T-cell (primary cell): ENCODE data around the gene KDM5B. TPM values are rescaled to one million over a fixed set of nuclear protein-coding genes. Genes with fewer than 3 reads are reported as not detected.

Experiments used
- ATAC-seq, 4 experiments: fragments of 200-7000 bp in 3 of 4; fragments of 150-1000 bp in 1 of 4; cut with Tn5 transposase; replicated peaks in 1 of 4; 1 replicate in 3 of 4; 2 replicates in 1 of 4; pipeline ENCODE4 v1.10.0; 2021; ENCODE audit warnings: moderate library complexity in 3 of 4, mild to moderate bottlenecking in 2 of 4, moderate number of reproducible peaks in 1 of 4
- CTCF ChIA-PET, 2 donors: fragments of 300-600 bp; sonication (Branson Sonifier 250); formaldehyde crosslinking; loops; one replicate each; lab custom pipeline; 2022; ENCODE audit warnings: antibody characterized with exemption in 2 of 2; lab: Charles Lee
- POLR2A ChIA-PET, 2 donors: fragments of 300-600 bp; sonication (Branson Sonifier 250); formaldehyde crosslinking; loops; one replicate each; lab custom pipeline; 2022; ENCODE audit warnings: antibody characterized with exemption in 2 of 2; lab: Charles Lee
- DNase-seq, 35 experiments: peaks; one replicate each; pipeline versions ENCODE4 v3.0.0 to v3.0.0-alpha.2; 2013 to 2023
- H3K27ac ChIP-seq: one replicate; pipeline ENCODE4 v1.5.1; 2013; ENCODE audit warnings: low read length
- H3K27me3 ChIP-seq, 2 experiments: replicated peaks in 1 of 2; 1 replicate in 1 of 2; 2 replicates in 1 of 2; pipeline versions ENCODE4 v1.6.1 to v1.7.0; 2013; ENCODE audit warnings: low read length in 1 of 2, mixed read lengths in 1 of 2; ENCODE audit not compliant: control insufficient read depth in 2 of 2, insufficient read depth in 2 of 2; ENCODE audit errors: extremely low read depth in 1 of 2
- H3K36me3 ChIP-seq, 2 donors: 1 replicate in 1 of 2; 2 replicates in 1 of 2; pipeline versions ENCODE4 v1.6.1 to v1.7.0; 2013; ENCODE audit warnings: low read length in 1 of 2; ENCODE audit not compliant: control insufficient read depth in 2 of 2, insufficient read depth in 1 of 2; ENCODE audit errors: extremely low read depth in 1 of 2
- H3K4me1 ChIP-seq, 2 experiments: 1 replicate in 1 of 2; 2 replicates in 1 of 2; pipeline versions ENCODE4 v1.6.1 to v1.7.0; 2013; ENCODE audit warnings: low read length in 2 of 2, mixed read lengths in 1 of 2; ENCODE audit not compliant: insufficient read depth in 2 of 2, control insufficient read depth in 1 of 2; ENCODE audit errors: extremely low read depth in 1 of 2
- H3K4me3 ChIP-seq, 2 donors: 1 replicate in 1 of 2; 2 replicates in 1 of 2; pipeline versions ENCODE4 v1.5.1 to v1.7.0; 2013; ENCODE audit warnings: mild to moderate bottlenecking in 2 of 2, low read length in 1 of 2, moderate library complexity in 1 of 2; ENCODE audit not compliant: control insufficient read depth in 1 of 2; ENCODE audit errors: extremely low read depth in 1 of 2
- H3K9me3 ChIP-seq: 2 replicates; pipeline ENCODE4 v1.7.0; 2013
- H3K27ac Mint-ChIP-seq, 2 donors: one replicate each; pipeline ENCODE4 v1.8.0; 2020 to 2021; ENCODE audit warnings: mild to moderate bottlenecking in 2 of 2, mixed read lengths in 2 of 2
- H3K27me3 Mint-ChIP-seq, 2 donors: one replicate each; pipeline ENCODE4 v1.8.0; 2021 to 2022; ENCODE audit warnings: mixed read lengths in 2 of 2
- H3K36me3 Mint-ChIP-seq: one replicate; pipeline ENCODE4 v1.8.0; 2021; ENCODE audit warnings: mixed read lengths
- H3K4me1 Mint-ChIP-seq, 3 donors: one replicate each; pipeline ENCODE4 v1.8.0; 2020 to 2022; ENCODE audit warnings: mixed read lengths in 3 of 3, mild to moderate bottlenecking in 1 of 3
- H3K4me3 Mint-ChIP-seq, 3 donors: one replicate each; pipeline ENCODE4 v1.8.0; 2020 to 2022; ENCODE audit warnings: mild to moderate bottlenecking in 3 of 3, mixed read lengths in 3 of 3, moderate library complexity in 3 of 3
- H3K9me3 Mint-ChIP-seq, 3 donors: one replicate each; pipeline ENCODE4 v1.8.0; 2020 to 2022; ENCODE audit warnings: mixed read lengths in 3 of 3
- WGBS: methylation state at CpG from one replicate; pipeline ENCODE4 v1.1.5; 2013; ENCODE audit warnings: missing lambda C conversion rate; ENCODE audit not compliant: insufficient coverage; 5-methylcytosine and 5-hydroxymethylcytosine counted together
- total RNA-seq, 35 experiments: library from RNA in 6 of 35; stranded (reverse) in 6 of 35; fragments of 120-200 nt in 1 of 35; gene quantifications; one replicate each; pipeline versions ENCODE4 v1.2.1 to v1.2.4 and lab custom pipeline; 2013 to 2026

KDM5B gene
- total RNA-seq (10 to 100 TPM; 46.3 to 71.7 (median 56.5) TPM), total RNA-seq (lab: John Stamatoyannopoulos, UW) (47.8 to 250 (median 98.5) reads per million in 29 experiments)
- 51.2 TPM for total RNA-seq (2013)

- Mint-ChIP-seq H3K4me3 (peak within 1 kb of the TSS; percentile 76 to 84 (median 80)), H3K9me3 (no peaks in the 10 kb centered on the region), H3K4me1 (peaks cover 53 to 56% (median 54%) of the 10 kb centered on the region in 3 donors), H3K27me3 (no peaks in the 10 kb centered on the region), H3K36me3 (no peaks in the 10 kb centered on the region), H3K27ac (peak within 1 kb of the TSS; percentile 66 to 70)
- WGBS: under 1% methylated on average over 56 of the region's 84 CpGs
- ChIA-PET POLR2A (interaction anchor here (0.6 to 0.7 kb wide), 2 partner anchors 28 to 864 kb away, joined by 3 read pairs; no protein-coding TSS in a partner anchor), CTCF (interaction anchor here in 1 of 2 donors (0.6 kb wide), 1 partner anchor 89 kb away, joined by 4 read pairs; no protein-coding TSS in a partner anchor)
- H3K27ac ChIP-seq: no peak within 1 kb of the TSS
- no peaks in the 10 kb centered on the region for H3K9me3 ChIP-seq
- no peaks in the 10 kb centered on the region for H3K36me3 ChIP-seq
- peak within 1 kb of the TSS; percentile 70 to 84 for H3K4me3 ChIP-seq
- ATAC-seq (peak; percentile 46 to 70 (median 66)), DNase-seq (peak; percentile 19 to 73 (median 43))
- peaks cover 0 to 13% of the 10 kb centered on the region in 2 experiments for H3K27me3 ChIP-seq
- H3K4me1 ChIP-seq: peaks cover 25 to 30% of the 10 kb centered on the region in 2 experiments
Measured at GRCh38 chr1:202807926-202808757, at the start of gene KDM5B. Gene KDM5B, minus strand, starts transcription at chr1:202808421. Its CDS starts 116 bp downstream, at chr1:202808305.

- Mint-ChIP-seq H3K4me1 (peaks cover 12 to 20% (median 18%) of the 10 kb centered on the region in 3 donors), H3K36me3 (no peaks in the 10 kb centered on the region), H3K27me3 (peaks cover 15 to 24% of the 10 kb centered on the region in 2 donors), H3K27ac (no peak overlapping the region), H3K9me3 (no peaks in the 10 kb centered on the region), H3K4me3 (no peak overlapping the region)
- CTCF ChIA-PET: no interaction called here
- 0% methylated on average over 1 of the region's 4 CpGs for WGBS
- peaks cover 4 to 16% of the 10 kb centered on the region in 2 experiments for H3K4me1 ChIP-seq
- H3K27ac ChIP-seq: no peak overlapping the region
- DNase-seq (no peak), ATAC-seq (no peak)
- H3K4me3 ChIP-seq: no peak overlapping the region
- H3K27me3 ChIP-seq: peaks cover 0 to 30% of the 10 kb centered on the region in 2 experiments
- POLR2A ChIA-PET: interaction anchor here in 1 of 2 donors (0.6 kb wide), 1 partner anchor 17 kb away, joined by 4 read pairs; no protein-coding TSS in a partner anchor
- no peaks in the 10 kb centered on the region for H3K9me3 ChIP-seq
- H3K36me3 ChIP-seq: no peaks in the 10 kb centered on the region
Measured at GRCh38 chr1:202857136-202857610, 49.0 kb upstream of the KDM5B start.

- CTCF ChIA-PET: no interaction called here
Measured at GRCh38 chr1:202856014-202856413, 47.8 kb upstream of the KDM5B start.

GRCh38 chr1:202854787-202855186, 46.6 kb upstream of the KDM5B start:
- no peak for ATAC-seq

More at GRCh38 chr1:202856014-202856413, 47.8 kb upstream of the KDM5B start:
- Mint-ChIP-seq H3K9me3 (no peaks in the 10 kb centered on the region), H3K4me3 (no peak overlapping the region), H3K27ac (no peak overlapping the region), H3K27me3 (peaks cover 4 to 14% of the 10 kb centered on the region in 2 donors), H3K4me1 (peaks cover 4 to 9% (median 7%) of the 10 kb centered on the region in 3 donors), H3K36me3 (no peaks in the 10 kb centered on the region)
- Histone ChIP-seq H3K4me3 (no peak overlapping the region), H3K36me3 (no peaks in the 10 kb centered on the region), H3K4me1 (peaks cover 0 to 5% of the 10 kb centered on the region in 2 experiments), H3K27me3 (peaks cover 0 to 19% of the 10 kb centered on the region in 2 experiments), H3K9me3 (no peaks in the 10 kb centered on the region), H3K27ac (no peak overlapping the region)
- ATAC-seq: no peak
- POLR2A ChIA-PET: no interaction called here
- DNase-seq: no peak
- WGBS: 100% methylated on average over 1 of the region's 2 CpGs

GRCh38 chr1:202852163-202852904, 44.1 kb upstream of the KDM5B start:
- POLR2A ChIA-PET: no interaction called here
- H3K4me3 ChIP-seq: no peak overlapping the region
- H3K36me3 ChIP-seq: no peaks in the 10 kb centered on the region
- H3K9me3 ChIP-seq: no peaks in the 10 kb centered on the region
- no peak overlapping the region for H3K27ac ChIP-seq
- H3K27me3 Mint-ChIP-seq: no peaks in the 10 kb centered on the region
- no peaks in the 10 kb centered on the region for H3K4me1 Mint-ChIP-seq
- WGBS: 65% methylated on average over 14 of the region's 15 CpGs
- no peak overlapping the region for H3K27ac Mint-ChIP-seq
- CTCF ChIA-PET: interaction anchor here in 1 of 2 donors (1.5 kb wide), 1 partner anchor 90 kb away, joined by 5 read pairs; no protein-coding TSS in a partner anchor
- no peak overlapping the region for H3K4me3 Mint-ChIP-seq
- no peaks in the 10 kb centered on the region for H3K9me3 Mint-ChIP-seq
- DNase-seq (peak in 11 of 35 experiments; percentile 5 to 53 (median 14)), ATAC-seq (peak in 3 of 4 experiments; percentile 43 to 68 (median 58))
- no peaks in the 10 kb centered on the region for H3K4me1 ChIP-seq
- no peaks in the 10 kb centered on the region for H3K36me3 Mint-ChIP-seq
- H3K27me3 ChIP-seq: peaks cover 0 to 2% of the 10 kb centered on the region in 2 experiments

More at GRCh38 chr1:202854787-202855186, 46.6 kb upstream of the KDM5B start:
- no peaks in the 10 kb centered on the region for H3K36me3 Mint-ChIP-seq
- H3K27ac Mint-ChIP-seq: no peak overlapping the region
- ChIA-PET POLR2A (no interaction called here), CTCF (no interaction called here)
- no peak overlapping the region for H3K4me3 ChIP-seq
- H3K36me3 ChIP-seq: no peaks in the 10 kb centered on the region
- H3K4me3 Mint-ChIP-seq: no peak overlapping the region
- H3K27me3 Mint-ChIP-seq: peaks cover 2 to 3% of the 10 kb centered on the region in 2 donors
- H3K4me1 ChIP-seq: no peaks in the 10 kb centered on the region
- no peaks in the 10 kb centered on the region for H3K9me3 Mint-ChIP-seq
- peaks cover 0 to 7% of the 10 kb centered on the region in 2 experiments for H3K27me3 ChIP-seq
- no peak overlapping the region for H3K27ac ChIP-seq
- 67% methylated on average over 3 of the region's 8 CpGs for WGBS
- H3K4me1 Mint-ChIP-seq: peaks cover 0 to 3% (median under 1%) of the 10 kb centered on the region in 3 donors
- no peak for DNase-seq
- H3K9me3 ChIP-seq: no peaks in the 10 kb centered on the region
